Measurements from ENCODE around the gene LANCL3. TPM values are rescaled to one million over a fixed set of nuclear protein-coding genes. Genes with fewer than 3 reads are reported as not detected.

Gene LANCL3
- total RNA-seq = 0.22 and 0.43 TPM in 2 replicates

GRCh38 chrX:37571426-37572107 lies at the start of gene LANCL3:
Gene LANCL3 (plus strand): TSS chrX:37571661. CDS start chrX:37571871, 210 bp downstream.

GRCh38 chrX:37685381-37686359 lies 114.2 kb downstream of the LANCL3 start, which contains the start of gene XK:
Gene XK (plus strand): TSS chrX:37685791. CDS start chrX:37685962, 171 bp downstream.

Other genes with a start within 250 kb of the LANCL3 start
- gene PRRG1, start 222.3 kb upstream of the LANCL3 start, total RNA-seq = 16.2 and 21.6 TPM in 2 replicates
- under 0.01 TPM in 2 replicates for gene XK, start 114.1 kb downstream of the LANCL3 start, total RNA-seq
- not detected in 2 replicates for gene CYBB, start 208.4 kb downstream of the LANCL3 start, total RNA-seq

Measured in dermis lymphatic vessel endothelial cell (primary cell).